Daoy (cell line): ENCODE results near the gene WHRN. TPM values are rescaled to one million over a fixed set of nuclear protein-coding genes. Genes with fewer than 3 reads are reported as not detected.
A peak's percentile ranks its signal among the peaks of the same experiment; 100 is the strongest.

Experiments used
- DNase-seq: peaks from one replicate; pipeline ENCODE4 v3.0.0-alpha.2; 2015; ENCODE audit warnings: low read depth
- total RNA-seq: library from RNA; depleted of rRNA; stranded (reverse); fragments of >200 nt; shearing (Covaris generic); gene quantifications from 2 replicates; pipeline ENCODE4 v1.2.3, GENCODE V29; 2014; rRNA removed

The WHRN gene
- 1.3 and 1.6 TPM in 2 replicates for total RNA-seq

GRCh38 chr9:114505187-114506081 lies at the start of gene WHRN:
Gene WHRN, minus strand, starts transcription at chr9:114505473. Its CDS starts 672 bp downstream, at chr9:114504801.
- peak; percentile 99 for DNase-seq

- no peak for DNase-seq
These were observed 47.9 kb upstream of the WHRN start for GRCh38 chr9:114553202-114553601.

GRCh38 chr9:114552706-114553105 lies 47.4 kb upstream of the WHRN start:
- peak; percentile 59 for DNase-seq

- DNase-seq: peak; percentile 99
These were observed 46.7 kb upstream of the WHRN start for GRCh38 chr9:114551750-114552685.

GRCh38 chr9:114549697-114550330 lies 44.5 kb upstream of the WHRN start:
- no peak for DNase-seq

- DNase-seq: no peak
These were observed 41.6 kb upstream of the WHRN start for GRCh38 chr9:114546851-114547250.

GRCh38 chr9:114545055-114545454 lies 39.8 kb upstream of the WHRN start:
- no peak for DNase-seq

- DNase-seq: no peak
These were observed 34.6 kb upstream of the WHRN start for GRCh38 chr9:114539701-114540380.

GRCh38 chr9:114538241-114538640 lies 33.0 kb upstream of the WHRN start:
- DNase-seq: peak; percentile 25

- DNase-seq: no peak
These were observed 27.4 kb upstream of the WHRN start for GRCh38 chr9:114532561-114533237.

- DNase-seq: no peak
These were observed 24.0 kb upstream of the WHRN start for GRCh38 chr9:114529285-114529684.

- no peak for DNase-seq
These were observed 21.5 kb upstream of the WHRN start for GRCh38 chr9:114526807-114527206.

GRCh38 chr9:114525513-114525912 lies 20.2 kb upstream of the WHRN start:
- peak; percentile 61 for DNase-seq

- no peak for DNase-seq
These were observed 19.0 kb upstream of the WHRN start for GRCh38 chr9:114524247-114524681.

- DNase-seq: no peak
These were observed 17.6 kb upstream of the WHRN start for GRCh38 chr9:114522847-114523246.

GRCh38 chr9:114522286-114522685 lies 17.0 kb upstream of the WHRN start:
- no peak for DNase-seq

GRCh38 chr9:114521846-114522245 lies 16.6 kb upstream of the WHRN start:
- peak; percentile 34 for DNase-seq

GRCh38 chr9:114518599-114519022 lies 13.3 kb upstream of the WHRN start:
- DNase-seq: no peak

- no peak for DNase-seq
These were observed 12.8 kb upstream of the WHRN start for GRCh38 chr9:114518120-114518519.

- peak; percentile 84 for DNase-seq
These were observed 11.6 kb upstream of the WHRN start for GRCh38 chr9:114516913-114517312.

- no peak for DNase-seq
These were observed 10.3 kb upstream of the WHRN start for GRCh38 chr9:114515528-114515927.
